ENCODE measurements around the gene FHL5. TPM values are rescaled to one million over a fixed set of nuclear protein-coding genes. Genes with fewer than 3 reads are reported as not detected.

The FHL5 gene
- total and polyA plus RNA-seq, 2 donors (not counting 1 experiment from before 2014, with no cell fraction given) = not detected

DNA sequence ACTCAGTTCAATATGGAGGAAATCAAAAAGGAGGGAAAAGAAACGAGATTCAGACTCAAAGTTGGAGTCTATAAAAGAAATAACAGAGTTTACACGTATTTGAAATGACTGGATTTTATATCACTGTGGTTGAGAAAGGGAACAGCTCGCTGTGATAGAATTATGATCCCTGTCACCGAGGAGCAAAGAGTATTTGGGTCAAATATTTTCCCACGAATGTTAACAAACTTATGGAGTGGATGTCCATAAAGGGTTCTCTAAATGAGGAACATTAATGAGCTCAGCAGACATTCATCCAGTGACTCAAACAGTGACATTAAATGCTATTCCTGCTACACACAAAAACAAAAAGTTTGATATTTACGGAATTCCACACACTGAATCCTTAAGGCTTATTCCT is 57.9 kb downstream of the FHL5 start:
- H3K9me3 Mint-ChIP-seq (ENCODE audit: insufficient read depth) = no peaks in the 10 kb centered on the region
- no peak overlapping the region for H3K27ac Mint-ChIP-seq
- CTCF ChIA-PET = no interaction called here
- H3K79me2 ChIP-seq (ENCODE audit: control insufficient read depth, insufficient read depth, low read length) = no peaks in the 10 kb centered on the region
- no peak for DNase-seq
- ATAC-seq (ENCODE audit: low read depth) = no peak
- peaks cover 4% of the 10 kb centered on the region for H3K4me1 Mint-ChIP-seq
- H3K4me3 ChIP-seq (ENCODE audit: control extremely low read depth in 1 of 5, extremely low read depth in 1 of 5, insufficient read depth in 1 of 5, low read depth in 2 of 5, low read length in 4 of 5) = no peak overlapping the region
- TF ChIP-seq, protein P1, sequence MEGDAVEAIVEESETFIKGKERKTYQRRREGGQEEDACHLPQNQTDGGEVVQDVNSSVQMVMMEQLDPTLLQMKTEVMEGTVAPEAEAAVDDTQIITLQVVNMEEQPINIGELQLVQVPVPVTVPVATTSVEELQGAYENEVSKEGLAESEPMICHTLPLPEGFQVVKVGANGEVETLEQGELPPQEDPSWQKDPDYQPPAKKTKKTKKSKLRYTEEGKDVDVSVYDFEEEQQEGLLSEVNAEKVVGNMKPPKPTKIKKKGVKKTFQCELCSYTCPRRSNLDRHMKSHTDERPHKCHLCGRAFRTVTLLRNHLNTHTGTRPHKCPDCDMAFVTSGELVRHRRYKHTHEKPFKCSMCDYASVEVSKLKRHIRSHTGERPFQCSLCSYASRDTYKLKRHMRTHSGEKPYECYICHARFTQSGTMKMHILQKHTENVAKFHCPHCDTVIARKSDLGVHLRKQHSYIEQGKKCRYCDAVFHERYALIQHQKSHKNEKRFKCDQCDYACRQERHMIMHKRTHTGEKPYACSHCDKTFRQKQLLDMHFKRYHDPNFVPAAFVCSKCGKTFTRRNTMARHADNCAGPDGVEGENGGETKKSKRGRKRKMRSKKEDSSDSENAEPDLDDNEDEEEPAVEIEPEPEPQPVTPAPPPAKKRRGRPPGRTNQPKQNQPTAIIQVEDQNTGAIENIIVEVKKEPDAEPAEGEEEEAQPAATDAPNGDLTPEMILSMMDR (IDR thresholded peaks at IDR 0.05) = no peak
- no peak for TF ChIP-seq EZH2 (IDR thresholded peaks at IDR 0.05; ENCODE audit: borderline replicate concordance, insufficient read depth, low read depth, low read length, poor library complexity, severe bottlenecking)
- H3K4me3 Mint-ChIP-seq = no peak overlapping the region
- H3K27me3 ChIP-seq (replicated peaks in 1 of 4; ENCODE audit: control extremely low read depth in 1 of 4, control insufficient read depth in 3 of 4, insufficient read depth in 4 of 4, low read length in 3 of 4) = peaks cover 0 to 3% (median 0%) of the 10 kb centered on the region in 4 experiments
- no peak overlapping the region for H3K4me2 ChIP-seq (replicated peaks; ENCODE audit: low read depth, low read length, poor library complexity, severe bottlenecking)
- intact Hi-C loops (cut with micrococcal nuclease) = no loop called here
- peaks cover 27% of the 10 kb centered on the region for H3K27me3 Mint-ChIP-seq
- H4K20me1 ChIP-seq (ENCODE audit: control insufficient read depth, insufficient read depth, low read length, poor library complexity, severe bottlenecking) = no peaks in the 10 kb centered on the region
- H3K36me3 ChIP-seq (replicated peaks in 1 of 2; ENCODE audit: control extremely low read depth in 1 of 2, control insufficient read depth in 1 of 2, extremely low read depth in 1 of 2, insufficient read depth in 2 of 2, low read length in 1 of 2) = no peaks in the 10 kb centered on the region
- no peak overlapping the region for H2AFZ ChIP-seq (ENCODE audit: insufficient read depth, low read depth, low read length, poor library complexity, severe bottlenecking)
- 72% methylated on average over 3 of the region's 6 CpGs for WGBS (ENCODE audit: insufficient coverage)
- peaks cover 3 to 4% of the 10 kb centered on the region in 2 donors for H3K4me1 ChIP-seq (ENCODE audit: control insufficient read depth in 2 of 2, insufficient read depth in 2 of 2, low read length in 2 of 2)
- H3K27ac ChIP-seq (ENCODE audit: low read length in 2 of 2) = no peak overlapping the region
- POLR2A ChIA-PET = no interaction called here
- H3K9me3 ChIP-seq (ENCODE audit: control extremely low read depth in 1 of 3, control insufficient read depth in 2 of 3, insufficient read depth in 1 of 3, low read length in 2 of 3) = no peaks in the 10 kb centered on the region
- H3K9ac ChIP-seq (ENCODE audit: low read length) = no peak overlapping the region

DNA sequence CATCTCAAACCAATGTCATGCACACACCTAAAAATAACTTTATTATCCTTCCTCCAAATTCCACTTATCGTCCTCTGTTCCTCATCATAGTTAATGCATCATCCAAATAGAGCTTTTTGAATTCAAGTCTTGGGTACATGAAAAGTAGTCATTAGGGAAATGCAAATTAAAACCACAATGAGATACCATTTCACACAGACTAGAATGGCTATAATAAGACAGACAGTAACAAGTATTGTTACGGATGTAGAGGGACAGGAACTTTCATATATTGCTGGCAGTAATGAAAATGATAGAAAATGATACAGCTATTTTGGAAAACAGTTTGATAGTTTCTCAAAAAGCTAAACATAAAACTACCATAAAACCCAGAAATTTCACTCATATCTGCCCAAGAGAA is 59.1 kb downstream of the FHL5 start:
- intact Hi-C loops (cut with micrococcal nuclease) = no loop called here
- CTCF ChIA-PET = interaction anchor here (7.1 kb wide), 1 partner anchor 437 kb away, joined by 69 read pairs; no protein-coding TSS in a partner anchor
- H3K4me1 Mint-ChIP-seq = peaks cover 4% of the 10 kb centered on the region

More for the DNA sequence above, 59.1 kb downstream of the FHL5 start:
- WGBS (ENCODE audit: insufficient coverage) = no CpG with 5 or more reads among the region's 2 CpGs
- no peaks in the 10 kb centered on the region for H4K20me1 ChIP-seq (ENCODE audit: control insufficient read depth, insufficient read depth, low read length, poor library complexity, severe bottlenecking)
- no peaks in the 10 kb centered on the region for H3K9me3 ChIP-seq (ENCODE audit: control extremely low read depth in 1 of 3, control insufficient read depth in 2 of 3, insufficient read depth in 1 of 3, low read length in 2 of 3)
- no peaks in the 10 kb centered on the region for H3K27me3 ChIP-seq (replicated peaks in 1 of 4; ENCODE audit: control extremely low read depth in 1 of 4, control insufficient read depth in 3 of 4, insufficient read depth in 4 of 4, low read length in 3 of 4)
- H3K9me3 Mint-ChIP-seq (ENCODE audit: insufficient read depth) = no peaks in the 10 kb centered on the region
- H3K27ac Mint-ChIP-seq = no peak overlapping the region
- H3K4me2 ChIP-seq (replicated peaks; ENCODE audit: low read depth, low read length, poor library complexity, severe bottlenecking) = no peak overlapping the region
- H3K4me3 ChIP-seq (ENCODE audit: control extremely low read depth in 1 of 5, extremely low read depth in 1 of 5, insufficient read depth in 1 of 5, low read depth in 2 of 5, low read length in 4 of 5) = no peak overlapping the region
- no peak overlapping the region for H2AFZ ChIP-seq (ENCODE audit: insufficient read depth, low read depth, low read length, poor library complexity, severe bottlenecking)
- H3K9ac ChIP-seq (ENCODE audit: low read length) = no peak overlapping the region
- peaks cover 3 to 4% of the 10 kb centered on the region in 2 donors for H3K4me1 ChIP-seq (ENCODE audit: control insufficient read depth in 2 of 2, insufficient read depth in 2 of 2, low read length in 2 of 2)
- no peak for ATAC-seq (ENCODE audit: low read depth)
- H3K27ac ChIP-seq (ENCODE audit: low read length in 2 of 2) = no peak overlapping the region
- POLR2A ChIA-PET = no interaction called here
- TF ChIP-seq EZH2 (IDR thresholded peaks at IDR 0.05; ENCODE audit: borderline replicate concordance, insufficient read depth, low read depth, low read length, poor library complexity, severe bottlenecking) = no peak
- TF ChIP-seq, protein P1 (IDR thresholded peaks at IDR 0.05) = no peak
- no peaks in the 10 kb centered on the region for H3K36me3 ChIP-seq (replicated peaks in 1 of 2; ENCODE audit: control extremely low read depth in 1 of 2, control insufficient read depth in 1 of 2, extremely low read depth in 1 of 2, insufficient read depth in 2 of 2, low read length in 1 of 2)
- no peaks in the 10 kb centered on the region for H3K79me2 ChIP-seq (ENCODE audit: control insufficient read depth, insufficient read depth, low read length)
- no peak overlapping the region for H3K4me3 Mint-ChIP-seq
- no peak for DNase-seq
- H3K27me3 Mint-ChIP-seq = peaks cover 22% of the 10 kb centered on the region

All from B cell (primary cell).